Activated T-helper 2 cell treated with anti-CD3 and anti-CD28 coated beads, Interferon-gamma antibody, Interleukin-2, Interleukin-4, amounts not matched to agents 10 μg/mL and 5 μg/mL and 100 μg/mL, durations not matched to agents 14 hours and 24 hours and 36 hours (primary cell): ENCODE measurements around the gene PLCXD1. TPM values are rescaled to one million over a fixed set of nuclear protein-coding genes. Genes with fewer than 3 reads are reported as not detected.
"Not testable (repeated sequence)": the region's sequence is repeated elsewhere in the genome, so short reads cannot be mapped to it uniquely, and the experiment has no call there.

Source experiments
- DNase-seq: peaks from one replicate; pipeline ENCODE4 v3.0.0; 2021; ENCODE audit warnings: low spot score
- H3K27ac Mint-ChIP-seq: one replicate; pipeline ENCODE4 v1.8.0; 2021; ENCODE audit warnings: mixed read lengths
- H3K27me3 Mint-ChIP-seq: one replicate; pipeline ENCODE4 v1.8.0; 2021; ENCODE audit warnings: low read depth, mixed read lengths
- H3K36me3 Mint-ChIP-seq: one replicate; pipeline ENCODE4 v1.8.0; 2021; ENCODE audit warnings: low read depth, mixed read lengths
- H3K4me1 Mint-ChIP-seq: one replicate; pipeline ENCODE4 v1.8.0; 2021; ENCODE audit warnings: low read depth, mixed read lengths
- H3K4me3 Mint-ChIP-seq: one replicate; pipeline ENCODE4 v1.8.0; 2021; ENCODE audit warnings: low read depth, mild to moderate bottlenecking, moderate library complexity, mixed read lengths
- H3K9me3 Mint-ChIP-seq: one replicate; pipeline ENCODE4 v1.8.0; 2021; ENCODE audit warnings: mixed read lengths
- intact Hi-C: fragments of 100-400 bp; cut with micrococcal nuclease; formaldehyde crosslinking; loops from one replicate; pipeline ENCODE4 v1.15.1; 2023
- total RNA-seq: library from RNA; stranded (reverse); gene quantifications from 2 replicates; pipeline ENCODE4 v1.2.3, GENCODE V29; 2022

The PLCXD1 gene
- total RNA-seq, 1 donor from 2014 or later: 60.0 TPM

DNA sequence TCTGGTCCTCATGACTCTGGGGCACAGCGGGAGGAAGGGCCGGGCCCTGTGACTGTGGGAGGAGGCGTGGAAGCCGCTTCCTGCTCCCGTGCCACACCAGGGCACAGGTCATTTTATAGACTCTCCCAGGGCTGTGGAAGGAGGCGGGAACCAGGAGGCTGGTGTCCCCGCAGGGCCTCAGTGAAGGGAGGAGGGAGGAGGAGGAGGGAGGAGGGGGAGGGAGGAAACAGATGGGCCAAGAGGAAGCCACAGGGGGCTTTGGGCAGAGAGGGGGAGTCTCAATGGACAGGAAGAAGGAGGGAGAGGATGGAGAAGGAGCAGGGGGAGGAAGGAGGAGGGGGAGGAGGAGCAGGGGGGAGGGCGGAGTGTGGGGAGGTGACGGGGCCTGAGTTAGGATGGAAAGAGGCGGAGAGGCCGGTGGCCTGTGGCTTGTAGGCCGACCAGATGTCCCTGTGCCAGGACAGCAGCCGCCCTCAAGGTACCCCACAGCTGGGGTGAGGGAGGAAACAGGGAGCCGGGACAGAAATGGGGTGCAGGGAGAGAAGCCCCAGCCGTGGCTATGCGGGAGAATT is 6.2 kb upstream of the PLCXD1 start:
- Mint-ChIP-seq H3K4me3 (no peak overlapping the region), H3K36me3 (no peaks in the 10 kb centered on the region), H3K4me1 (peaks cover 5% of the 10 kb centered on the region), H3K27me3 (no peaks in the 10 kb centered on the region), H3K27ac (no peak overlapping the region), H3K9me3 (no peaks in the 10 kb centered on the region)
- no peak for DNase-seq
- intact Hi-C loops: no loop called here

DNA sequence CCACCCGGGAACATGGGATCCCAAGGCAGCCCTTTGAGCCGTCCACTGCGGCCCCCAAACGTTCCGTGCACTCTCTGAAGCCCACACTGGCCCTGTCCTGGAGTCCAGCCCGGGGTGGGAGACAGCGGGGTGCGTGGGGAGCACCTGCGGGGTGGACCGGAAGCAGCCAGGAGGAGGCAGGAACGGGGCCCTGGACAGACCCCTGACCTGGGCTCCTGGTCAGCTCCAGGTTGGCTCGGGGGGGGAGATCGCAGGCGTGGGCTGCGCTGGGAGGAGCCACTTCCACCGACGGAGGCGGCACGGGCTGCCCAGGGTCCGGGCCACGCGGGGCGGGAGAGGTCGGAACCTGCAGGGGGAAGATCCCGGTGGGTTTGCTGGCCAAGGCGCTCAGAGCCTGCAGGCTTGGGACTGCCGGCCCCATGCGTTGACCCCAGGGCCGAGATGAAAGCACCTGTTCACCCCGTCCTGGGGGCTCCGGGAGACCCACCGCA is 5.7 kb upstream of the PLCXD1 start:
- DNase-seq: no peak
- Mint-ChIP-seq H3K36me3 (no peaks in the 10 kb centered on the region), H3K27ac (no peak overlapping the region), H3K4me3 (no peak overlapping the region), H3K27me3 (no peaks in the 10 kb centered on the region), H3K9me3 (no peaks in the 10 kb centered on the region), H3K4me1 (peaks cover 5% of the 10 kb centered on the region)
- intact Hi-C loops: no loop called here

DNA sequence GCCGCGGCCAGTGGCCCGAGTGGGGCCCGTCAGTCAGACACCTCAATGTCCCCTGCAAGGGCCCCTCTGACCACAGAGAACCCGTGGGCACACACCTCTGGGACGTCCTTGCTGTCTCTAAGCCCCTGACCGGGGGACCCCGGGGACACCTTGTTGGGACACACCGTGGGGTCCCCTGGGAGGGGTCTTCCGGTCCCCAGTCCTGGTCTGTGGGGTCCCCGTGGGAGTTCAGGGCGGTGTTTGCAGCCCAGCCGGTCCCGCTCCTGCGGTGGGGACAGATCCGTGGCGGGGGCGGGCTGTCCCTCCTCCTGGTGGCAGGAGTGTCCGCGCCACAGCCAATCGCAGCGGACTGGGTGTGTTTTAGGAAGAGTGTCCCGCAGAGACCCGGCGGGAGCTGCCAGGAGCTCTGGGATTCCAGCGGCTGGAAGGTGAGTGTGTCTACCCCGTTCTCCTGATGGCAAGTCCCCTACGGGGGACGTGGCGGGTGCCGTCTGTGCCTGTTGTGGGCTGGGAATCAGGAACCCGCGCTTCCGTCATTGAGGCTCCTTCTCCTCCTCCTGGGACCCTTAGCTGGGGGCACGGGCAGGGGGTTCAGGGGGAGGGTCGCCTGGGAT is 5.1 kb upstream of the PLCXD1 start:
- intact Hi-C loops: no loop called here
- H3K27me3 Mint-ChIP-seq: no peaks in the 10 kb centered on the region
- H3K36me3 Mint-ChIP-seq: no peaks in the 10 kb centered on the region
- no peaks in the 10 kb centered on the region for H3K9me3 Mint-ChIP-seq
- peak overlapping the region; percentile 67 for H3K4me3 Mint-ChIP-seq
- H3K27ac Mint-ChIP-seq: no peak overlapping the region
- peaks cover 5% of the 10 kb centered on the region for H3K4me1 Mint-ChIP-seq
- DNase-seq: no peak

DNA sequence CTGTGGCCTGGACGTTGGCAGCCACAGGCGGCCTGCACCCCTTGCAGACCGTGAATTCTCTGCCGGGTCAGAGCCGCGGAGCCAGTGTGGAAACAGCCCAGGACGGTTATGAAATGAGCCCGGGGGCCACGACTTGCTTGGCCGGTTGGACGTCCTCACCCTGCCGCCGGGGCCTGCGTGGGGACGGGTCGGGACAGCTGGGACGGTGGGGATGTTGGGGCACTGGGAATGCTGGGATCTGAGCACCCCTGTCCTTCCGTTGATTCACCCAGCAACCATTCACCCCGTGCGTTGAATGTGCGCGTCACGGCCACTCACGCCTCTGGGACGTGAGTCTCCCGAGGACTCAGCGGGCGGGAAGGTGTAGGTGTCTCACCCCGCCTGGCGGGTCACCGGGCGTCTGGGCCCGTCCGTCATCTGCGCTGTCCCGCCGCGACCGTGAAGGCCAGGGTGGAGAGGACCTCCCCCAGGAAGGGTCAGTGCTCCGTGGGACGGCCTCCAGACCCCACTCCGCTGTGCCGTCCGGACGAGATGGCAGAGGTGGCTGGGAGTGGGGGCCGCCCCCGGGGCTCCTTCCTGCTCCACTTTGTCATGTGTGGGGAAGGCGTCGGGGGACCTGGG is 4.5 kb upstream of the PLCXD1 start:
- H3K4me1 Mint-ChIP-seq: peaks cover 5% of the 10 kb centered on the region
- H3K36me3 Mint-ChIP-seq: no peaks in the 10 kb centered on the region
- intact Hi-C loops: no loop called here
- H3K27me3 Mint-ChIP-seq: no peaks in the 10 kb centered on the region
- no peak overlapping the region for H3K27ac Mint-ChIP-seq
- H3K4me3 Mint-ChIP-seq: peak overlapping the region; percentile 67
- DNase-seq: no peak
- no peaks in the 10 kb centered on the region for H3K9me3 Mint-ChIP-seq

DNA sequence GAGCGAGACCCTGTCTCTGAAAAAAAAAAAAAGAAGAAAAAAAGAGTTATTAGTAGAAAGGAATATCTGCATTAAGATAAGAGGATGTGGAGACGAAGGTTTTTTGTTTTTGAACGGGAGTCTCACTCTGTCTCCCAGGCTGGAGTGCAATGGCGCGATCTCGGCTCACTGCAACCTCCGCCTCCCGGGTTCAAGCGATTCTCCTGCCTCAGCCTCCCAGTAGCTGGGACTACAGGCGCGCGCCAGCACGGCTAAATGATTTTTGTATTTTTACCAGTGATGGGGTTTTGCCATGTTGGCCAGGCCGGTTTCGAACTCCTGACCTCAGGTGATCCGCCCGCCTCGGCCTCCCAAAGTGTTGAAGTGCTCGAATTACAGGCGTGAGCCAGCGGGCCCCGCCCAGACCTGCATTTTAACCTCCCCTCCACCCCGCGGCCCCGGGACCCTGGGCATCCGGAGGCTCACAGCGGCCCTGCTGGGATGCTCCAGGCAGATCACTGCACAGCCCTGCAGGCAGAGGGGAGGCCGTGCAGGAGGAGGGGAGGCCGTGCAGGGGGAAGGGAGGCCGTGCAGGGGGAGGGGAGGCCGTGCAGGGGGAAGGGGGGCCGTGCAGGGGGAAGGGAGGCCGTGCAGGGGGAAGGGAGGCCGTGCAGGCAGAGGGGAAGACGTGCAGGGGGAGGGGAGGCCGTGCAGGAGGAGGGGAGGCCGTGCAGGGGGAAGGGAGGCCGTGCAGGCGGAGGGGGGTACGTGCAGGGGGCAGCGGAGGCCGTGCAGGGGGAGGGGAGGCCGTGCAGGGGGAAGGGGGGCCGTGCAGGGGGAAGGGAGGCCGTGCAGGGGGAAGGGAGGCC is 1.2 kb upstream of the PLCXD1 start:
- H3K4me1 Mint-ChIP-seq, H3K9me3 Mint-ChIP-seq, H3K27ac Mint-ChIP-seq, H3K36me3 Mint-ChIP-seq, H3K27me3 Mint-ChIP-seq, DNase-seq: not testable (repeated sequence)
- intact Hi-C loops: loop anchor here (10.0 kb wide), 1 partner anchor 105 kb away; the partner anchor contains the start of gene PPP2R3B
- H3K4me3 Mint-ChIP-seq: peak overlapping the region; percentile 64

DNA sequence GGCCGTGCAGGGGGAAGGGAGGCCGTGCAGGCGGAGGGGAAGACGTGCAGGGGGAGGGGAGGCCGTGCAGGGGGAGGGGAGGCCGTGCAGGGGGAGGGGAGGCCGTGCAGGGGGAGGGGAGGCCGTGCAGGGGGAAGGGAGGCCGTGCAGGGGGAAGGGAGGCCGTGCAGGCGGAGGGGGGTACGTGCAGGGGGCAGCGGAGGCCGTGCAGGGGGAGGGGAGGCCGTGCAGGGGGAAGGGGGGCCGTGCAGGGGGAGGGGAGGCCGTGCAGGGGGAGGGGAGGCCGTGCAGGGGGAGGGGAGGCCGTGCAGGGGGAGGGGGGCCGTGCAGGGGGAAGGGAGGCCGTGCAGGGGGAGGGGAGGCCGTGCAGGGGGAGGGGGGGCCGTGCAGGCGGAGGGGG is 459 bp upstream of the PLCXD1 start:
- peaks cover 15% of the 10 kb centered on the region for H3K36me3 Mint-ChIP-seq
- DNase-seq, H3K4me1 Mint-ChIP-seq, H3K27me3 Mint-ChIP-seq, H3K27ac Mint-ChIP-seq, H3K9me3 Mint-ChIP-seq, H3K4me3 Mint-ChIP-seq: not testable (repeated sequence)
- intact Hi-C loops: loop anchor here (10.0 kb wide), 1 partner anchor 104 kb away; the partner anchor contains the start of gene PPP2R3B

DNA sequence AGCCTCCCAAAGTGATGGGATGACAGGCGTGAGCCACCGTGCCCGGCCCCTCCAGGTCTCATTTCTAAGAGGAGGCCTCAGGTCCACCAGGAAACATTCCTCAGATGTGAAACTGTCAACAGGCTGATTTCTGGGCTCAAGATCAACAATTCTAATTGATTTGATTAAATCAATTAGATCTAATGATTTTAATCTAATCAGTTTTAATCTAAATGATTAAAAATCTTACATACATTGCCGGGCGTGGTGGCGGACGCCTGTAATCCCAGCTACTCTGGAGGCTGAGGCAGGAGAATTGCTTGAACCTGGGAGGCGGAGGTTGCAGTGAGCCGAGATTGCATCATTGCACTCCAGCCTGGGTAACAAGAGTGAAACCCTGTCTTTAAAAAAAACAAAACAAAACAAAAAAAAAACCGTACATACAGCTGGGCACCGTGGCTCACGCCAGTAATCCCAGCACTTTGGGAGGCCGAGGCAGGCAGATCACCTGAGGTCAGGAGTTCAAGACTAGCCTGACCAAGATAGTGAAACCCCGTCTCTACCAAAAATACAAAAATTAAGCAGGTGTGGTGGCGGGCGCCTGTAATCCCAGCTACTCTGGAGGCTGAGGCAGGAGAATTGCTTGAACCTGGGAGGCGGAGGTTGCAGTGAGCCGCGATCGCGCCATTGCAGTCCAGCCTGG is 960 bp downstream of the PLCXD1 start:
- Mint-ChIP-seq H3K36me3 (peaks cover 25% of the 10 kb centered on the region), H3K4me1 (peaks cover 15% of the 10 kb centered on the region), H3K4me3 (peak overlapping the region; percentile 75), H3K27ac (peak overlapping the region; percentile 43)
- not testable (repeated sequence) for H3K9me3 Mint-ChIP-seq, DNase-seq, H3K27me3 Mint-ChIP-seq
- intact Hi-C loops: loop anchor here (10.0 kb wide), 1 partner anchor 103 kb away; the partner anchor contains the start of gene PPP2R3B

DNA sequence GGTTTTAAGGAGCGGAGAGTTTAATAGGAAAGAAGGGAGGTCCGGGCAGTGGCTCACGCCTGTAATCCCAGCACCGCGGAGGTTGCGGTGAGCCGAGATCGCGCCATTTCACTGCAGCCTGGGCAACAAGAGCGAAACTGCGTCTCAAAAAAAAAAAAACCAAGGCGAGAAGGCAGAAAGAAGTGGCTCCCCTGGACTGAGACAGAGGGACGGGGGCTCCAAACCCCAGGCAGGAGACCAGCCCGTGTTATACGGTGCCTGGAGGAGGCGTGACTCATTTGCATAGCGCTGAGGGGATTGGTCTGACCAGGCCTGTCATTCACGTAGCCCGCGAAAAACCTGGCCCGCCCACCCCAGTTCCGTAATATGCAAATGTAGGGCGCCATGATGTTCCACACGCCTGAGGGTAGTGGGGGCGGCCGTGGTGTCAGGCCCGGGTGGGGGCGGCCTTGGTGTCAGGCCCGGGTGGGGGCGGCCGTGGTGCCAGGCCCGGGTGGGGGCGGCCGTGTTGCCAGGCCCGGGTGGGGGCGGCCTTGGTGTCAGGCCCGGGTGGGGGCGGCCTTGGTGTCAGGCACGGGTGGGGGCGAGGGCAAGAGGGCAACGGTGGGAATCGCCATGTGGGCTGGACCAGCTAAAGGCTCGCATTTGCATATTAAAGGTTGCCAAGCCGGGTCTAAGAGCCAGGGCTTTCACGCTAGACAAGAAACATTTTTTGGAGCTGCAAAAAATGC is 2.1 kb downstream of the PLCXD1 start:
- peaks cover 15% of the 10 kb centered on the region for H3K4me1 Mint-ChIP-seq
- H3K36me3 Mint-ChIP-seq: peaks cover 29% of the 10 kb centered on the region
- intact Hi-C loops: loop anchor here (1.0 to 10.0 kb wide), 2 partner anchors 35 to 102 kb away; partner anchors contain the start of genes GTPBP6 and PPP2R3B
- peak overlapping the region; percentile 91 for H3K4me3 Mint-ChIP-seq
- peak; percentile 87 for DNase-seq
- H3K9me3 Mint-ChIP-seq: no peaks in the 10 kb centered on the region
- peak overlapping the region; percentile 97 for H3K27ac Mint-ChIP-seq
- H3K27me3 Mint-ChIP-seq: no peaks in the 10 kb centered on the region

DNA sequence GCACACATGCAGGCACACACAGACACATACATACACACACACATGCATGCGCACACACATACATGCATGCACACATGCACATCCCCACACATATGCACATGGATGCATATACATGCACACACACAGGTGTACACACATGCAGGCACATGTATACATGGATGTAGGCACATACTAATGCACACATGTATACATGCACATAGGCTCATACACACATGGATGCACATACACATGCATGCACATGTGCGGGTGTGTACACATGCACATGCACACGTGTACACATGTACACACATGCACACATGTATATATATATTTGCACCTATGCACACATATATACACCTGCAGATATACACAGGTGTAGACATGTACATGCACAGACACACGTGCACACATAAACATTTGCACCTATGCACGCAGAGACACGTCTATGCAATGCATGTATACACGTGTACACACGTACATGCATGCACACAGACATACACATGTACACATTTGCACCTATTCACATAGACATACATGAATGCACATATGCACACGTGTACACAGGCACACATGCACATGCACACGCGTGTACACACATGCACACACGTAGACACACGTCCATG is 4.0 kb downstream of the PLCXD1 start:
- no peak for DNase-seq
- intact Hi-C loops: loop anchor here (10.0 kb wide), 1 partner anchor 100 kb away; the partner anchor contains the start of gene PPP2R3B
- Mint-ChIP-seq H3K9me3 (no peaks in the 10 kb centered on the region), H3K36me3 (peaks cover 41% of the 10 kb centered on the region), H3K4me3 (no peak overlapping the region), H3K4me1 (peaks cover 10% of the 10 kb centered on the region), H3K27ac (no peak overlapping the region), H3K27me3 (no peaks in the 10 kb centered on the region)

DNA sequence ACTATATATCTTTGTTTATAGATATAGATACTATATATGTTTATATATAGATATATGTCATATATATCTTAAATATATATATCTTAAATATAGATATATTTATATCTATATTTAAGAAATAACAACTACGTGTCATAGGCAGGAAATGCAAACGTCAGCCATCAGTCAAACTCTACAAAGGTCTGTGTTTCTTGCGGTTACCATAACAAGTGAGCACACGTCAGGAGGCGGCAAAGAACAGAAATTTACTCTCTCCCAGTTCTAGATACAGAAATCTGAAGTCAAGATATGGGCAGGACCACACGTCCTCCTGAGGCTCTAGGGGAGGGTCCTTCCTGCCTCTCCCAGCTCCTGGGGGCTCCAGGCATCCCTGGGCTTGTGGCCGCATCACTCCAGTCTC is 6.5 kb downstream of the PLCXD1 start:
- Mint-ChIP-seq H3K9me3 (no peaks in the 10 kb centered on the region), H3K4me1 (peaks cover 10% of the 10 kb centered on the region), H3K4me3 (no peak overlapping the region), H3K27me3 (no peaks in the 10 kb centered on the region), H3K27ac (no peak overlapping the region), H3K36me3 (peaks cover 58% of the 10 kb centered on the region)
- intact Hi-C loops: loop anchor here (10.0 kb wide), 1 partner anchor 97 kb away; the partner anchor contains the start of gene PPP2R3B
- DNase-seq: no peak

DNA sequence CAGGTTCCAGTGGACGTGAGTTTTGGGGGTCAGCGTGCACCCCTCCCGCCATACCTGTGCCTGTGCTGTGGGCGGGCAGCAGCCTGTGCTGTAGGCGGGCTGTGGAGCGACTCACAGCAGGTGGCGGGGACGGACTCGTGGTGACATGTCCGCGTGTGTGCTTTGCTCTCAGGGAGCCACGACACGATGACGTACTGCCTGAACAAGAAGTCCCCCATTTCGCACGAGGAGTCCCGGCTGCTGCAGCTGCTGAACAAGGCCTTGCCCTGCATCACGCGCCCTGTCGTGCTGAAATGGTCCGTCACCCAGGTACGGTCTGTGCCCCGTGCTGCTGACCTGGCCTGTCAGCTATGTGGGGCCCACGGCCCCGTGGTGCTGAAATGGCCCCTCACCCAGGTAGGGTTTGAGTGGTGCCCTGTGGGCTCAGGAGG is 7.4 kb downstream of the PLCXD1 start:
- Mint-ChIP-seq H3K4me3 (no peak overlapping the region), H3K4me1 (peaks cover 10% of the 10 kb centered on the region), H3K27ac (no peak overlapping the region), H3K27me3 (no peaks in the 10 kb centered on the region), H3K36me3 (peaks cover 67% of the 10 kb centered on the region), H3K9me3 (no peaks in the 10 kb centered on the region)
- DNase-seq: no peak
- intact Hi-C loops: loop anchor here (10.0 kb wide), 1 partner anchor 96 kb away; the partner anchor contains the start of gene PPP2R3B
